ENCODE results near the gene CASP8. TPM values are rescaled to one million over a fixed set of nuclear protein-coding genes. Genes with fewer than 3 reads are reported as not detected.
"Not testable (repeated sequence)": the region's sequence is repeated elsewhere in the genome, so short reads cannot be mapped to it uniquely, and the experiment has no call there.

CASP8 gene
- total RNA-seq, 1 donor from 2014 or later: 2.8 TPM

- no peak for DNase-seq
- ATAC-seq (ENCODE audit: poor library complexity): no peak
- intact Hi-C loops (cut with DNase I): no loop called here
Measured at GRCh38 chr2:201237486-201238123, 22.7 kb upstream of the CASP8 start.

GRCh38 chr2:201239167-201239935, 21.0 kb upstream of the CASP8 start:
- DNase-seq (peak; percentile 86), ATAC-seq (ENCODE audit: poor library complexity) (peak; percentile 91)
- intact Hi-C loops (cut with DNase I): not testable (repeated sequence)

GRCh38 chr2:201242571-201243277, 17.6 kb upstream of the CASP8 start:
- DNase-seq (no peak), ATAC-seq (ENCODE audit: poor library complexity) (no peak)
- intact Hi-C loops (cut with DNase I): no loop called here

GRCh38 chr2:201244829-201245228, 15.5 kb upstream of the CASP8 start:
- intact Hi-C loops (cut with DNase I): no loop called here
- no peak for ATAC-seq (ENCODE audit: poor library complexity)
- no peak for DNase-seq

- ATAC-seq (ENCODE audit: poor library complexity) (no peak), DNase-seq (no peak)
- intact Hi-C loops (cut with DNase I): no loop called here
Measured at GRCh38 chr2:201246280-201246679, 14.1 kb upstream of the CASP8 start.

- no peak for ATAC-seq (ENCODE audit: poor library complexity)
- intact Hi-C loops (cut with DNase I): no loop called here
Measured at GRCh38 chr2:201248288-201248844, 12.0 kb upstream of the CASP8 start.

GRCh38 chr2:201249889-201250288, 10.4 kb upstream of the CASP8 start:
- intact Hi-C loops (cut with DNase I): loop anchor here (10.0 kb wide), 1 partner anchor 115 kb away; no protein-coding TSS in a partner anchor
- ATAC-seq (ENCODE audit: poor library complexity): no peak
- no peak for DNase-seq

More at GRCh38 chr2:201248288-201248844, 12.0 kb upstream of the CASP8 start:
- no peak for DNase-seq

- intact Hi-C loops (cut with DNase I): loop anchor here (10.0 kb wide), 1 partner anchor 114 kb away; no protein-coding TSS in a partner anchor
- no peak for DNase-seq
- no peak for ATAC-seq (ENCODE audit: poor library complexity)
Measured at GRCh38 chr2:201250741-201251140, 9.6 kb upstream of the CASP8 start.

- DNase-seq: no peak
- ATAC-seq (ENCODE audit: poor library complexity): no peak
Measured at GRCh38 chr2:201254081-201254730, 6.1 kb upstream of the CASP8 start.

GRCh38 chr2:201255408-201256033, 4.8 kb upstream of the CASP8 start:
- intact Hi-C loops (cut with DNase I): loop anchor here (10.0 kb wide), 1 partner anchor 109 kb away; no protein-coding TSS in a partner anchor
- ATAC-seq (ENCODE audit: poor library complexity): no peak
- DNase-seq: no peak

More at GRCh38 chr2:201254081-201254730, 6.1 kb upstream of the CASP8 start:
- intact Hi-C loops (cut with DNase I): loop anchor here (10.0 kb wide), 1 partner anchor 111 kb away; no protein-coding TSS in a partner anchor

- ATAC-seq (ENCODE audit: poor library complexity): no peak
- no peak for DNase-seq
- intact Hi-C loops (cut with DNase I): loop anchor here (10.0 kb wide), 1 partner anchor 109 kb away; no protein-coding TSS in a partner anchor
Measured at GRCh38 chr2:201256082-201256481, 4.3 kb upstream of the CASP8 start.

- intact Hi-C loops (cut with DNase I): loop anchor here (10.0 kb wide), 1 partner anchor 107 kb away; no protein-coding TSS in a partner anchor
- ATAC-seq (ENCODE audit: poor library complexity): peak; percentile 68
- DNase-seq: peak; percentile 56
Measured at GRCh38 chr2:201257381-201257955, 2.9 kb upstream of the CASP8 start.

GRCh38 chr2:201257956-201258665, 2.2 kb upstream of the CASP8 start:
- intact Hi-C loops (cut with DNase I): loop anchor here (10.0 kb wide), 1 partner anchor 107 kb away; no protein-coding TSS in a partner anchor
- ATAC-seq (ENCODE audit: poor library complexity) (peak; percentile 75), DNase-seq (peak; percentile 75)

- ATAC-seq (ENCODE audit: poor library complexity): peak; percentile 22
- no peak for DNase-seq
- intact Hi-C loops (cut with DNase I): loop anchor here (10.0 kb wide), 1 partner anchor 106 kb away; no protein-coding TSS in a partner anchor
Measured at GRCh38 chr2:201258666-201259615, 1.4 kb upstream of the CASP8 start.

- intact Hi-C loops (cut with DNase I): no loop called here
Measured at GRCh38 chr2:201261471-201261870, 1.1 kb downstream of the CASP8 start.

GRCh38 chr2:201261906-201262305, 1.6 kb downstream of the CASP8 start:
- ATAC-seq (ENCODE audit: poor library complexity) (no peak), DNase-seq (no peak)
- intact Hi-C loops (cut with DNase I): no loop called here

More at GRCh38 chr2:201261471-201261870, 1.1 kb downstream of the CASP8 start:
- ATAC-seq (ENCODE audit: poor library complexity) (no peak), DNase-seq (no peak)

Data from Right ventricle myocardium superior (tissue), 1 donor.